NCI-H2196 (cell line): ENCODE measurements around the gene CLPSL2.
A peak's percentile ranks its signal among the peaks of the same experiment; 100 is the strongest.
"Not testable (repeated sequence)": the region's sequence is repeated elsewhere in the genome, so short reads cannot be mapped to it uniquely, and the experiment has no call there.

ENCODE experiments used
- DNase-seq: peaks from one replicate; lab custom pipeline; 2025; ENCODE audit not compliant: unreplicated experiment; lab: John Stamatoyannopoulos, UW

CLPSL2 gene, protein sequence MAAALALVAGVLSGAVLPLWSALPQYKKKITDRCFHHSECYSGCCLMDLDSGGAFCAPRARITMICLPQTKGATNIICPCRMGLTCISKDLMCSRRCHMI

DNA sequence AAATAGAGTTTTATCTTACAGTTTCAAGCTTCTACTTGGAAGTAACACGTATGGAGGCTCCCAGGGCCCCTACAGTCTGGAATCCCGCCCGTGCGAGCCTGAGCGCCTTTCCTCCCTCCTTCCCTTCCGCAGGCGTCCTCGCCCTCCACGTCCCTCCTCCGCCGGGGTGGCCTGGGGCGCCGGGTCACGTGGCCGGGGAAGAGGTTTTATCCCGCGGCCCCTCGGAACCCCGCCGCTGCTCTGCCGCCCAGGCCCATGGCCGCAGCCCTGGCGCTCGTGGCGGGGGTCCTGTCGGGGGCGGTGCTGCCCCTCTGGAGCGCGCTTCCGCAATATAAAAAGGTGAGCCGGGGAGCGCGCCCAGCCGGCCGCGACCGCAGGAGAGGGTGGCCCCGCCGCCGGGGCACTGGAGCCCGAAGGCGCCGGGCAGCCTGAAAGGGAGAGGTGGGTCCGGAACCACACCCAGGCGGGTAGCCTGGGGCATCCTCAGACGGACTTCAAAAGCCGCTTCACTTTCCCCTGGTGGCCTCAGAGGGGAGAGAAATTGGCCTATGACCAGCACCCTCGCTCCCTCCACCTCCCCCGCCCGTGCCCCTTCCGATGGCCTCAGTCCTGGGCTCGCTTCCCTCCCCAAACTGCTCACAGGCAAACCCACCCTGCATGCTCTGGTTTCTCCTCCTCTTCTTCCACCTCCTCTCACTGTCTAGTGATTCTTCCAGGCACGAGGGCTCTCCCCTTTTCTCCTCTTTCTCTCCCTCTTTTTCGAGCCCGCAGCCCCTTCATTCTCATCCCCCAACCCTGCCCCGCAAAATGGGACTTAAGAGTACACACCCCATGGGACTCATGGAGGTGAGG, at the start of gene CLPSL2:
TSS of gene CLPSL2 (plus strand) at position 235 of the 852 bp plus-strand sequence. CDS start at position 256, 21 bp downstream.
- no peak for DNase-seq

- DNase-seq = peak; percentile 67
Observed at GRCh38 chr6:35727231-35727934, 49.0 kb upstream of the CLPSL2 start.

DNA sequence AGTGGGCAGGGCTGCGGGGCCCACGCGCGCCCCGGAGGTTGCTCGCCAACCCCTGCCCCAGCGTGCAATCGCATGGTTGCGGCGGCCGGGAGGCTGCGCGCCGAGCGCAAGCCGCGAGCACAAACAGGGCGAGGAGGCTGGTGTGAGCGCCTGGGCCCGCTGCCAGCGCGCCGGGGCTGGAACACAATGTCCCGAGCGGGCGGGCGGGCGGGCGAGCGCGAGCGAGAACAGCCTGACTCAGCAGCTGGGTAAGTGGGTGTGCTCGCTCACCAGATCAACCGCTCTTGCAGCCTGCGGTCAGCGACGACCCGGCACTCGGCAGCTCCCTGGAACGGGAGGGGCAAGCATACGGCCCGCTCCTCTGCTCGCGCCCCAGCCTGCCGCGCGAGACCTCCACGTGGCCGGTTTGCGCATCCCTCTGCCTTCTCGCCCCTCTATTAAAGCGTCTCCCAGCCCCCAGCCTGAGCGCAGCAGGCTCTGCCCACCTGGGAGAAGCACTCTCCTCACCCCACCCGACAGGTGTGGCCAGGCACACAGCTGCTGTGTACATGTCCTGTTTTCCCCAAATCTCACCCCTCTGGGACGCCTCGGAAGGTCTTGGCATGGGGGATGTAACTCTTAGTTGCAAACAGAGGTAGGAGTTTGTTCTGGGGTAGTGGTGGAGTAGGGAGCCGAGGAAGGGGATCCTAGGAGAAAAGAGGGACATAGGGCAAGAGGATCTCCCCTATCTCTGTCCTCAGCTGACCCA, 48.3 kb upstream of the CLPSL2 start:
- DNase-seq = peak; percentile 86

GRCh38 chr6:35728683-35729678, 47.4 kb upstream of the CLPSL2 start:
- peak; percentile 51 for DNase-seq

DNA sequence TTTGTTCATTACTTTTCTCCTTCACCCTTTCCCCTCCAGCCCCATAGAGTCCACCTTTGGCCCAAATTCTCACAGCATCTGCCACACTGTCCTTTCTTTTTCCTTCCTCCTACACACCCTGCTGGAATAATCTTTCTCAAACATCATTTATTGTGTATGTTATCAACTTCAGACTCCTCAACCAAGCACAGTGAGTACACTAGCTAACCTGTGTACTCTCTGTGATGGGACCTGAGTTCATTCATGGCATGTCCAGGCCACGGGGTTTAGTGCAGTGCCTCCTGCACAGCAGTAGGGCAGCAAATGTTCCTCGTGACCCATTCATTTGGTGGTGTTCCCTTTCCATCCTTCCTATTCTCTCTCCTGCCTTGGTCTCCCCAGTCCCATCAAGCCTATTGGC, 46.7 kb upstream of the CLPSL2 start:
- no peak for DNase-seq

DNA sequence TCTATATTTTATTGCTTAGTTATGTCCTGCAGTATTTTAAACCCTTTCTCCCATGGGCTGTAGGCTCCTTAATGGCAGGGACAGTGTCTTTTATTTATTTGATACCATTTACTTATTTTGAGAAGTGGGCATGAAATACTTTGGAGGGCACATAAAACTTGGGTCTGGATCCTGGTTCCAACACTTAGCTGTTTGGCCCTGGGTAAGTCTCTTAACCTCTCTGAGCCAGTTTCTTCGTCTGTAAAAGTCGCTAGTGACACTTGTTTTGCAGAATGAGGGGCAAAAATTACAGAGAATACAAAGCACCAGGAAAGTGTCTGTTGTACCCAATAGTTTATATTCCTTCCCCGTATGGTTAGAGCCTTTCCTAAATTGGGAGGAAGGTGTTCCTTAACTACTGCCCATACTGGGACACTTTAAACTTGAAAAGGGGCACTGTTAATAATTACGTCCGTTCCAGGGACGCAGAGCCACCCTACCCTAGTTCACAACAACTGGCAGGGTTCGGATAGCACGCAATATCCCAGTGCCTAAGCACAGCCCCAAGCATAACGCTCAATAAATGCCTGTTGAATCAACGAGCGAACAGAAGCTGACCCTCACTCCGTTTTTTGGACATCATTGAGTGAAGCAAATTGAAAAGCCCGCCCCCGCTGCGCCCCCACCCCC, 45.5 kb upstream of the CLPSL2 start:
- DNase-seq = no peak

GRCh38 chr6:35731414-35731735, 45.0 kb upstream of the CLPSL2 start:
- DNase-seq = peak; percentile 89

DNA sequence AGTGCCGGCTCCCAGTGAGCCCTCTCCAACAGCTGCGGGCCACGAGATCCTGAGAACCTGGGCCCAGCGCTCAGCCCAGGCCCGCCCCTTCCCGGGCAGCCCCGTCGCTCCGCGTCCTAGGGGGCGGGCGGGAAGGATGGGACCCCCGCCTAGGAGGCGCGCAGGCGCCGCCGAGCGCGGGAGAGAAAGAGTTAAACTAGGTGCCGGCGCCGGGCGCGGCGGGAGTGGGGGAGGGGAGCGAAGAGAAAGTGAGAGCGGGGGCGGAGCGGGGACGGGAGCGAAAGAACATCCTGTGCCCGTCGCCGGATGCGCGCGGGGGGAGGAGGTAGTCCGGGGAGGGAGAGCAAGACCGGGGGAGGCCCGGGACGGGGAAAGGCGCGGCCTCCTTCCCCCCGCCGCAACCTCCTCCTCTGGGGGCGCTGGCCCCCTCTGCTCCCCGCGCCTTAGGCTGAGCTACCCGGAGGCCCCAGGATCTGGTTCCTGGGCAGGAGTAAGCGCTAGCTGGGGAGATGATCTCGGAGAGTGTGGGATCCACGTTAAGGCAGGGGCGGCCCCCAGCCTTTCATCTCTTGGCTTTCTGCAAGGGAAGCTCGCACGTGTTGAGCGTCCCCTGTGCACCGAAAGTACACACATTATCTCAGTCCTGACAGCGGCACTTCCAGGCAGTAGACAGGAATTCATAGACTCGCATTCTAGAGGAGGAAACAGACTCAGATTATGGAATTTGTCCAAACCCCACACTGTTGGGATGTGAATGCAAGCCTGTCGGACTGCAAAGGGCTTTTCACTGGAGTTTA, 44.5 kb upstream of the CLPSL2 start:
- DNase-seq = peak; percentile 85

GRCh38 chr6:35733633-35734032, 42.8 kb upstream of the CLPSL2 start:
- no peak for DNase-seq

- not testable (repeated sequence) for DNase-seq
Observed at GRCh38 chr6:35734319-35734718, 42.1 kb upstream of the CLPSL2 start.

- no peak for DNase-seq
Observed at GRCh38 chr6:35735452-35735851, 40.9 kb upstream of the CLPSL2 start.

DNA sequence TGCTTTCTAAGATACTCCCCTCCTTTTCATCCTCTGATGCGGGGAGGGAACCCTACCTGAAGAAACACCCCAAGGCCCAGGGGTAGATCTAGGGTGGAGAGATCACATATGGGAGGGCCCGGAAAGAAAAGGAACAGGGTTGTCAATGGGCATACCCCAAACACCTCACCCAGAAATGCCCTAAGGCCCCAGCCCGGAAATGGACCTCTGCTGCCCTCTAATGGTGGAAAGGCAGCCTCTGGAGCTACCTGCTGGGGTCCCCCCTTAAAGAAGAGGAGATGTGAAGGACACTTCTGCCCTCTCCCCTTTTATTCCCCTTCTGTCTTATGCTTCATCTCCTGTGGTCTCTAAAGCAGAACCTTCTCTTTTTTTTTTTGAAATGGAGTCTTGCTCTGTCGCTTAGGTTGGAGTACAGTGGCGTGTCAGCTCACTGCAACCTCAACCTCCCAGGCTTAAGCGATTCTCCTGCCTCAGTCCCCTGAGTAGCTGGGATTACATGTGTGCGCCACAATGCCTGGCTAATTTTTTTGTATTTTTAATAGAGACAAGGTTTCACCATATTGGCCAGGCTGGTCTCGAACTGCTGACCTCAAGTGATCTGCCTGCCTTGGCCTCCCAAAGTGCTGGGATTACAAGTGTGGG, 40.0 kb upstream of the CLPSL2 start:
- DNase-seq = peak; percentile 74

GRCh38 chr6:35736982-35737412, 39.4 kb upstream of the CLPSL2 start, which contains the start of gene ARMC12:
TSS of gene ARMC12 (plus strand) at chr6:35737032. CDS start at chr6:35737109, 77 bp downstream.
- DNase-seq = no peak

DNA sequence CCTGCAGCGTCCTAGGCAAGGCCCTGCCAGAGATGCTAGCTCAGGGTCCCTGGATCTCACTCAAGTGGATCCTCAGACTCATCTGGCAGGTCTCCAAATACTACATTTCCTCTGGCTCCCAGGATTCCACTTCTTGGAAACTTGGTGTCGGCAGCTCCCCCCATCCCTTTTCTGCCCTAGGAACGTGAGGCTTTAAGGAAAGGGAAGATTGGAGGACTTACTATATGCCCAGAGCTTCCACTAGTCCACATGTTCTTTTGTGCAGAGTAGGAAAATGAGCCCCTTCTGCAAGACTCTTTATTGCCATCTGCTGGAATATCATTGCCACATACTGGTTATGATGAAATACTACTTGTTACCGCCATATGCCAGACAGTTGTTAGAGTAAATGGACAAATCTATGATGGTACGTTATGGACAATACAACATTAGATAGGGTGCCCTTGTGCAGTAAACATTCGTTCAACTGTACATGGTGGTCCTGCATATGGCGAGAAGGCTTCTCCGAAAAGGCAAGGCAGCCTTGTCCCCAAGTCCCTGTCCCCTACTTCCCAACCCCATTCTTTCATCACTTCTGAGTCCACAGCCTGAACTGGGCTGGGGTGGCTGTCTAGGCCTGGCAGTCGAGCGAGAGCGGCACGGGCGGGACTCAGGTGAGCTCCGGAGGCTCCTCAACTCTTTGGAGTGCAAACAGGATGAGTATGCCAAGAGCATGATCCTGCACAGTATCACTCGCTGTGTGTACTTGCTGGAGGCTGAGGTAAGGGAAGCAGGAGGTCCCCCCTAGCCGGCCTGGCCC, 38.8 kb upstream of the CLPSL2 start:
- peak; percentile 69 for DNase-seq

- DNase-seq = no peak
Observed at GRCh38 chr6:35739645-35740524, 36.5 kb upstream of the CLPSL2 start.

DNA sequence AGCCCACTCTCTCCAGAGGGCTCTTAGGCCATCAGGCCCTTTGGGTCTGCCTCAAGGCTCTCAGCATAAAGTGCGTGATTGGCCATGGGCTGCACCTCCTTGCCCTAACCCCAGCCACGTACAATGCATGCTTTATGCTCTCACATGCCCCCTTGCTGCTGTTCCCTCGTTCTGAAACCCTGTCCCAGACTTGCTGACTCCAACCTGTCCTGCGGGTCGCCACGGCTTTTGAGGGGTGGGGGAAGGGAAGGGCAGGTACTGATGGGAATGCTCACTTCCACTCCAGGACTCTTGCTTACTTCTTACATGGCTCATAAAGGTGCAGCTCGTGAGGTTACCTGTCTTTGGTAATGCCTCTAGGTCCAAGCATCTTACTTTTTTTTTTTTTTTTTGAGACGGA, 33.6 kb upstream of the CLPSL2 start:
- DNase-seq = no peak
